Adrenal gland (tissue), 12 donors: Measurements from ENCODE around the gene AMACR. TPM values are rescaled to one million over a fixed set of nuclear protein-coding genes. Genes with fewer than 3 reads are reported as not detected.

ENCODE experiments used
- DNase-seq, 7 donors: peaks; one replicate each; pipeline ENCODE4 v3.0.0-alpha.2; 2019 to 2020
- H3K27ac ChIP-seq, 5 donors: fragments of 200-600 bp; sonication (generic) in 4 of 5; 1 replicate in 3 of 5; 2 replicates in 2 of 5; pipeline versions ENCODE4 v1.5.1 to v1.8.0; 2016 to 2020; ENCODE audit warnings: mild to moderate bottlenecking in 1 of 5
- H3K27me3 ChIP-seq: fragments of 200-600 bp; 2 replicates; pipeline ENCODE4 v1.8.0; 2021
- H3K36me3 ChIP-seq, 2 donors: fragments of 200-600 bp; replicated peaks in 1 of 2; 1 replicate in 1 of 2; 2 replicates in 1 of 2; pipeline versions ENCODE4 v1.5.1 to v1.8.0; 2018 to 2022
- H3K4me1 ChIP-seq, 2 donors: fragments of 200-600 bp; replicated peaks in 1 of 2; 1 replicate in 1 of 2; 2 replicates in 1 of 2; pipeline versions ENCODE4 v1.5.1 to v1.8.0; 2018 to 2021
- H3K4me3 ChIP-seq, 4 donors: fragments of 200-600 bp; sonication (generic) in 3 of 4; one replicate each; pipeline ENCODE4 v1.5.1; 2016 to 2018
- H3K9me3 ChIP-seq, 3 donors: fragments of 200-600 bp; sonication (generic) in 1 of 3; replicated peaks in 1 of 3; 1 replicate in 2 of 3; 2 replicates in 1 of 3; pipeline versions ENCODE4 v1.5.1 to v1.8.0; 2016 to 2021
- POLR2A ChIP-seq, 2 donors: fragments of 450-650 bp; IDR thresholded peaks; one replicate each; pipeline ENCODE4 v1.6.1; 2017; ENCODE audit warnings: antibody characterized with exemption in 2 of 2, mild to moderate bottlenecking in 2 of 2, moderate library complexity in 1 of 2
- WGBS, 4 donors: extraction: QIAGEN DNeasy Blood & Tissue Kit in 2 of 4; methylation state at CpG; one replicate each; pipeline versions ENCODE4 v1.1.5 to v1.1.7; 2013 to 2017; 5-methylcytosine and 5-hydroxymethylcytosine counted together
- intact Hi-C, 2 donors: fragments of 100-400 bp; cut with DNase I; formaldehyde crosslinking; loops; one replicate each; pipeline versions ENCODE4 v1.14.1 to v1.15.0; 2022 to 2023
- polyA plus RNA-seq, 3 donors: library from polyadenylated mRNA; stranded (reverse); fragments of 200-250 nt in 2 of 3; fragments of 350-450 nt in 1 of 3; fragmentation: Illumina TruSeq in 1 of 3; extraction: RNeasy Lipid Tissue Mini Kit (QIAGEN cat#74804) in 1 of 3; gene quantifications; one replicate each; pipeline ENCODE4 v1.2.3, GENCODE V29; 2013 to 2014
- total RNA-seq, 9 donors: library from RNA; depleted of rRNA in 4 of 9; stranded (reverse); fragments of >200 nt in 4 of 9; fragments of 120-200 nt in 1 of 9; fragmentation: NEBNext Ultra II Directional in 1 of 9; extraction: Animal tissue kit (Norgen Biotek cat#: 25700) in 1 of 9; gene quantifications; one replicate each; pipeline versions ENCODE4 v1.1.0 to v1.2.4, GENCODE V29; 2013 to 2023
- TF ChIP-seq, protein P1 (sequence below), 6 experiments: fragments of 450-650 bp in 4 of 6; fragments of 200-600 bp in 2 of 6; sonication (generic) in 1 of 6; IDR thresholded peaks; 1 replicate in 5 of 6; 2 replicates in 1 of 6; pipeline versions ENCODE4 v1.5.1 to v1.8.0; 2016 to 2021; ENCODE audit warnings: antibody characterized with exemption in 6 of 6, mild to moderate bottlenecking in 2 of 6, moderate library complexity in 1 of 6
- donor health status: healthy with polysubstance abuse.
- donor health status: Bipolar disorder and iron deficiency.
- donor health status: DM: yes; HTN: yes; CAD: no.
- donor health status: DM: no; HTN: no; CAD: no.
- donor health status: DM: no; HTN: no; CAD: no.
- donor health status: DM: yes; HTN: yes; CAD: no.

AMACR gene
- total and polyA plus RNA-seq, 12 donors, result 9.2 to 46.5 (median 25.4) TPM

GRCh38 chr5:34007201-34007620 is 639 bp downstream of the AMACR start:
- H3K27me3 ChIP-seq, result no peaks in the 10 kb centered on the region
- H3K9me3 ChIP-seq, result no peaks in the 10 kb centered on the region
- H3K27ac ChIP-seq, result peak overlapping the region; percentile 89 to 95 (median 92)
- TF ChIP-seq, protein P1, sequence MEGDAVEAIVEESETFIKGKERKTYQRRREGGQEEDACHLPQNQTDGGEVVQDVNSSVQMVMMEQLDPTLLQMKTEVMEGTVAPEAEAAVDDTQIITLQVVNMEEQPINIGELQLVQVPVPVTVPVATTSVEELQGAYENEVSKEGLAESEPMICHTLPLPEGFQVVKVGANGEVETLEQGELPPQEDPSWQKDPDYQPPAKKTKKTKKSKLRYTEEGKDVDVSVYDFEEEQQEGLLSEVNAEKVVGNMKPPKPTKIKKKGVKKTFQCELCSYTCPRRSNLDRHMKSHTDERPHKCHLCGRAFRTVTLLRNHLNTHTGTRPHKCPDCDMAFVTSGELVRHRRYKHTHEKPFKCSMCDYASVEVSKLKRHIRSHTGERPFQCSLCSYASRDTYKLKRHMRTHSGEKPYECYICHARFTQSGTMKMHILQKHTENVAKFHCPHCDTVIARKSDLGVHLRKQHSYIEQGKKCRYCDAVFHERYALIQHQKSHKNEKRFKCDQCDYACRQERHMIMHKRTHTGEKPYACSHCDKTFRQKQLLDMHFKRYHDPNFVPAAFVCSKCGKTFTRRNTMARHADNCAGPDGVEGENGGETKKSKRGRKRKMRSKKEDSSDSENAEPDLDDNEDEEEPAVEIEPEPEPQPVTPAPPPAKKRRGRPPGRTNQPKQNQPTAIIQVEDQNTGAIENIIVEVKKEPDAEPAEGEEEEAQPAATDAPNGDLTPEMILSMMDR (IDR thresholded peaks at IDR 0.05), result no peak
- TF ChIP-seq POLR2A (IDR thresholded peaks at IDR 0.05), result no peak
- intact Hi-C loops, result no loop called here
- H3K4me1 ChIP-seq, result peaks cover 9 to 39% of the 10 kb centered on the region in 2 donors
- 3 to 4% (median 4%) methylated on average over 11 of the region's 11 CpGs for WGBS, 4 donors
- H3K4me3 ChIP-seq, result peak overlapping the region in 3 of 4 donors; percentile 23 to 56 (median 55)
- DNase-seq, result peak in 4 of 7 donors; percentile 9 to 33 (median 24)
- peaks cover 0 to 5% of the 10 kb centered on the region in 2 donors for H3K36me3 ChIP-seq

DNA sequence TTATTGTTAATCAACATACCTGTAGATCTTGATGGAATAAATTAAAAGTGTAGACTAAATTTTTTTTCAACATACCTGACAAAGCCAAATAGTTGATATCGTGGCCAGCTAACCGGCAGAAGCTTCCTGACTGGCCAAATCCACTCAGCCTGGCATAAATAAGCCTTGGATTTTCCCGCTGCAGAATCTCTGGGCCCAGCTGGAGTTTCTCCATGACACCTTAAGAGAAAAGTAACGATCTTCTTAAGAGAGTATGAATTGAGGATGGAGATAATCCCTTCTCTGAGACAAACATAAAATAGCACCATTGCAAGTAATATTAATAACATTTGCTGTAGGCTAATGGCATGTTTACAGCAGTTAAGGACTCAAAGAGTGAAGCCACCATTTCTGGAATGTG is 2.2 kb downstream of the AMACR start:
- peaks cover 0 to 5% of the 10 kb centered on the region in 2 donors for H3K36me3 ChIP-seq
- H3K9me3 ChIP-seq, result no peaks in the 10 kb centered on the region
- no peak for DNase-seq
- H3K27ac ChIP-seq, result no peak overlapping the region
- no peak overlapping the region for H3K4me3 ChIP-seq
- 96 to 99% (median 97%) methylated on average over 4 of the region's 4 CpGs for WGBS, 4 donors
- TF ChIP-seq, protein P1 (IDR thresholded peaks at IDR 0.05), result no peak
- no peak for TF ChIP-seq POLR2A (IDR thresholded peaks at IDR 0.05)
- intact Hi-C loops, result no loop called here
- H3K4me1 ChIP-seq, result peaks cover 9 to 39% of the 10 kb centered on the region in 2 donors
- no peaks in the 10 kb centered on the region for H3K27me3 ChIP-seq

GRCh38 chr5:34005211-34005610 is 2.6 kb downstream of the AMACR start:
- WGBS, 4 donors, result 89 to 94% (median 92%) methylated on average over 4 of the region's 4 CpGs
- H3K4me1 ChIP-seq, result peaks cover 9 to 39% of the 10 kb centered on the region in 2 donors
- H3K27ac ChIP-seq, result no peak overlapping the region

DNA sequence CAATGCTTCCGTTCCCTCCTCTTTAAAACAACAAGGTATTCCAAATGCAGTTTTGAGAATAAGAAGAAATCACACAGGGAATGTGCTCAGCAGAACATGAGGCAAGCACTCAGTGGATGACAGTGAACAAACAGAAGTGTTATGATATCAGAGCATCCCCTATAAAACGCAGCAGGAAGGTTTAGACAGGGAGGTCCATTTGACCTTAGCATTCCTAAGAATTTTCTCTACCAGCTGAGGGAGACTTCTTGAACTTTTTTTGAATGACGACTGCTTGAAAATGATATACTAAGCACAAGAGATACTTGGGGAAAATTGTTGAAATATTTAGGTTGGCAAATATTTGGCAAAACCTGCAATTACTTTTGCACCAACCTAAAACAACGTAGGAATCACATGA is 3.9 kb downstream of the AMACR start:
- H3K4me3 ChIP-seq, result no peak overlapping the region
- 61 to 65% (median 64%) methylated on average over 4 of the region's 4 CpGs for WGBS, 4 donors
- peaks cover 9 to 33% of the 10 kb centered on the region in 2 donors for H3K4me1 ChIP-seq
- no peak overlapping the region for H3K27ac ChIP-seq
- TF ChIP-seq POLR2A (IDR thresholded peaks at IDR 0.05), result no peak
- no peaks in the 10 kb centered on the region for H3K27me3 ChIP-seq
- H3K36me3 ChIP-seq, result peaks cover 0 to 5% of the 10 kb centered on the region in 2 donors
- no peak for DNase-seq
- intact Hi-C loops, result no loop called here
- H3K9me3 ChIP-seq, result no peaks in the 10 kb centered on the region

More at GRCh38 chr5:34005211-34005610, 2.6 kb downstream of the AMACR start:
- no peaks in the 10 kb centered on the region for H3K9me3 ChIP-seq
- intact Hi-C loops, result no loop called here
- no peak for TF ChIP-seq POLR2A (IDR thresholded peaks at IDR 0.05)
- TF ChIP-seq, protein P1 (IDR thresholded peaks at IDR 0.05), result no peak
- H3K27me3 ChIP-seq, result no peaks in the 10 kb centered on the region
- H3K4me3 ChIP-seq, result no peak overlapping the region
- peaks cover 0 to 5% of the 10 kb centered on the region in 2 donors for H3K36me3 ChIP-seq
- no peak for DNase-seq
